ENCODE results near the gene TMEM132D. TPM values are rescaled to one million over a fixed set of nuclear protein-coding genes. Genes with fewer than 3 reads are reported as not detected.

Gene TMEM132D
- total and polyA plus RNA-seq, 2 of the 8 experiments (the other 6 are each of a cell fraction or from before 2014, with no cell fraction given) = 3.5 to 10.1 TPM

- Histone ChIP-seq H4K8ac (ENCODE audit: extremely low read depth, insufficient read depth, low read length) (no peak overlapping the region), H2BK5ac (ENCODE audit: low read depth, low read length) (no peak overlapping the region), H2BK12ac (ENCODE audit: low read depth, low read length) (no peak overlapping the region), H3K9ac (replicated peaks in 1 of 4; ENCODE audit: extremely low read depth in 1 of 4, low read depth in 3 of 4, low read length in 3 of 4) (no peak overlapping the region), H3K9me3 (ENCODE audit: insufficient read depth in 2 of 2, low read depth in 1 of 2, low read length in 1 of 2) (no peaks in the 10 kb centered on the region), H2AFZ (ENCODE audit: low read length) (no peak overlapping the region), H3K23ac (ENCODE audit: insufficient read length) (no peak overlapping the region), H2BK15ac (ENCODE audit: low read length) (no peak overlapping the region), H3K79me1 (ENCODE audit: low read depth, low read length) (no peaks in the 10 kb centered on the region), H3K14ac (ENCODE audit: insufficient read length) (no peak overlapping the region), H3K27ac (ENCODE audit: low read depth, low read length) (no peak overlapping the region), H3K4me2 (ENCODE audit: insufficient read depth in 1 of 2, low read depth in 2 of 2, low read length in 2 of 2) (no peak overlapping the region), H3K36me3 (ENCODE audit: control insufficient read depth in 2 of 4, insufficient read depth in 4 of 4, low read length in 3 of 4) (no peaks in the 10 kb centered on the region), H2BK20ac (ENCODE audit: low read length) (no peak overlapping the region), H3K27me3 (replicated peaks in 1 of 4; ENCODE audit: control insufficient read depth in 3 of 4, extremely low read depth in 1 of 4, insufficient read depth in 3 of 4, low read length in 3 of 4) (no peaks in the 10 kb centered on the region), H3K56ac (replicated peaks; ENCODE audit: insufficient read length, low read depth, low read length) (no peak overlapping the region), H3K4me3 (ENCODE audit: extremely low read depth in 1 of 4, insufficient read depth in 2 of 4, low read depth in 3 of 4, low read length in 4 of 4) (no peak overlapping the region), H3K79me2 (ENCODE audit: control insufficient read depth in 1 of 2, insufficient read depth in 2 of 2, low read length in 2 of 2) (no peaks in the 10 kb centered on the region), H4K91ac (replicated peaks; ENCODE audit: insufficient read length, low read length) (no peak overlapping the region), H3K18ac (ENCODE audit: extremely low read depth, low read length) (no peak overlapping the region), H2AK5ac (ENCODE audit: low read depth, low read length) (no peak overlapping the region), H4K20me1 (replicated peaks in 1 of 2; ENCODE audit: control insufficient read depth in 1 of 2, insufficient read depth in 2 of 2, low read length in 2 of 2) (no peaks in the 10 kb centered on the region), H3K4me1 (replicated peaks in 1 of 4; ENCODE audit: control insufficient read depth in 3 of 4, insufficient read depth in 4 of 4, low read length in 3 of 4) (peaks cover 0 to 3% (median 0%) of the 10 kb centered on the region in 4 experiments; a peak in 3 of 7 replicates), H3K23me2 (ENCODE audit: low read depth, low read length) (no peaks in the 10 kb centered on the region), H3K4ac (replicated peaks; ENCODE audit: insufficient read length, low read depth, low read length) (no peak overlapping the region), H2BK120ac (replicated peaks; ENCODE audit: low read depth, low read length) (no peak overlapping the region), H4K5ac (ENCODE audit: insufficient read length, low read depth, low read length) (no peak overlapping the region)
- 91% methylated on average over 9 of the region's 9 CpGs; no CpG with 5 or more reads in 1 of the 2 experiments for WGBS, 2 experiments (ENCODE audit: extremely low coverage in 1 of 2, insufficient coverage in 1 of 2, insufficient read length in 1 of 2, insufficient replicate concordance in 2 of 2, low coverage in 1 of 2, low lambda C conversion rate in 2 of 2, missing lambda C conversion rate in 1 of 2)
- FAIRE-seq (no peak), DNase-seq (ENCODE audit: low read depth in 1 of 2, low spot score in 2 of 2) (no peak)
- CTCF ChIA-PET (ENCODE audit: partially characterized antibody) = no interaction called here
- POLR2A ChIA-PET (ENCODE audit: partially characterized antibody) = no interaction called here
- TF ChIP-seq CBX8 (IDR thresholded peaks at IDR 0.05; ENCODE audit: borderline replicate concordance, low read depth, low read length) = no peak
- no peak for TF ChIP-seq RFX5 (IDR thresholded peaks at IDR 0.05; ENCODE audit: borderline replicate concordance, low read depth, low read length)
- no peak for TF ChIP-seq RXRA (IDR thresholded peaks at IDR 0.05; ENCODE audit: insufficient read depth, low read depth, low read length)
- TF ChIP-seq MAFK (IDR thresholded peaks at IDR 0.05; ENCODE audit: low read depth, low read length) = no peak
- TF ChIP-seq CBX5 (IDR thresholded peaks at IDR 0.05; ENCODE audit: low read depth, low read length) = no peak
- TF ChIP-seq FOSL1 (IDR thresholded peaks at IDR 0.05; ENCODE audit: insufficient read depth, low read depth, low read length) = no peak
- TF ChIP-seq SP4 (IDR thresholded peaks at IDR 0.05; ENCODE audit: low read length) = no peak
- TF ChIP-seq CHD2 (IDR thresholded peaks at IDR 0.05; ENCODE audit: low read length) = no peak
- TF ChIP-seq EGR1 (IDR thresholded peaks at IDR 0.05; ENCODE audit: borderline replicate concordance, low read depth, low read length) = no peak
- no peak for TF ChIP-seq TAF7 (optimal IDR thresholded peaks at IDR 0.05; ENCODE audit: borderline replicate concordance, low read depth, low read length)
- no peak for TF ChIP-seq TCF12 (IDR thresholded peaks at IDR 0.05; ENCODE audit: low read depth, low read length)
- no peak for TF ChIP-seq JUND (IDR thresholded peaks at IDR 0.05; ENCODE audit: low read length)
- no peak for TF ChIP-seq SIRT6 (IDR thresholded peaks at IDR 0.05; ENCODE audit: low read length)
- no peak for TF ChIP-seq TBP (IDR thresholded peaks at IDR 0.05; ENCODE audit: low read depth, low read length)
- TF ChIP-seq JUN (IDR thresholded peaks at IDR 0.05; ENCODE audit: low read depth, low read length) = no peak
- TF ChIP-seq ATF3 (IDR thresholded peaks at IDR 0.05; ENCODE audit: insufficient read depth, low read depth, low read length) = no peak
Observed at GRCh38 chr12:129036135-129036534, 867.7 kb downstream of the TMEM132D start.

Data from H1 (cell line).